Ovary (tissue), 9 donors: ENCODE results near the gene DUSP12. TPM values are rescaled to one million over a fixed set of nuclear protein-coding genes. Genes with fewer than 3 reads are reported as not detected.
A peak's percentile ranks its signal among the peaks of the same experiment; 100 is the strongest.

Experiments
- DNase-seq, 5 donors: peaks; one replicate each; pipeline ENCODE4 v3.0.0-alpha.2; 2019 to 2020
- H3K27ac ChIP-seq, 2 donors: fragments of 200-600 bp; one replicate each; pipeline versions ENCODE4 v1.5.1 to v1.8.0; 2019 to 2022
- H3K27me3 ChIP-seq: fragments of 200-600 bp; one replicate; pipeline ENCODE4 v1.8.0; 2022
- H3K36me3 ChIP-seq: fragments of 200-600 bp; sonication (generic); one replicate; pipeline ENCODE4 v1.5.1; 2019
- H3K4me1 ChIP-seq: one replicate; pipeline ENCODE4 v1.8.1; 2013; ENCODE audit warnings: mild to moderate bottlenecking, moderate library complexity; ENCODE audit not compliant: insufficient read depth
- H3K4me3 ChIP-seq: fragments of 200-600 bp; sonication (generic); one replicate; pipeline ENCODE4 v1.5.1; 2017
- H3K9me3 ChIP-seq, 2 donors: fragments of 200-600 bp in 1 of 2; sonication (generic) in 1 of 2; one replicate each; pipeline versions ENCODE4 v1.5.1 to v1.8.1; 2013 to 2019; ENCODE audit warnings: mild to moderate bottlenecking in 1 of 2, moderate library complexity in 1 of 2
- EP300 ChIP-seq: sonication (generic); formaldehyde crosslinking; IDR thresholded peaks from one replicate; pipeline ENCODE4 v1.6.1; 2017; ENCODE audit warnings: antibody characterized with exemption
- POLR2A ChIP-seq: fragments of 450-650 bp; IDR thresholded peaks from one replicate; pipeline ENCODE4 v1.6.1; 2017; ENCODE audit warnings: antibody characterized with exemption, mild to moderate bottlenecking, moderate library complexity
- WGBS, 3 donors: extraction: QIAGEN DNeasy Blood & Tissue Kit in 1 of 3; methylation state at CpG; one replicate each; pipeline versions ENCODE4 v1.1.5 to v1.1.7; 2013 to 2017; 5-methylcytosine and 5-hydroxymethylcytosine counted together
- intact Hi-C, 4 donors: fragments of 100-400 bp; cut with DNase I; formaldehyde crosslinking; loops; one replicate each; pipeline versions ENCODE4 v1.11.0 to v1.15.1; 2022 to 2023
- polyA plus RNA-seq, 2 donors: library from polyadenylated mRNA; stranded (reverse); fragments of 200-250 nt in 1 of 2; fragments of 350-450 nt in 1 of 2; fragmentation: Illumina TruSeq in 1 of 2; extraction: RNeasy Lipid Tissue Mini Kit (QIAGEN cat#74804) in 1 of 2; gene quantifications; one replicate each; pipeline ENCODE4 v1.2.3, GENCODE V29; 2013 to 2014
- total RNA-seq, 7 donors: library from RNA; depleted of rRNA in 2 of 7; stranded (reverse); fragments of >200 nt in 2 of 7; fragmentation: NEBNext Ultra II Directional in 3 of 7; extraction: Animal tissue kit (Norgen Biotek cat#: 25700) in 3 of 7; gene quantifications; one replicate each; pipeline versions ENCODE4 v1.1.0 to v1.2.4, GENCODE V29; 2016 to 2023
- TF ChIP-seq, protein P1 (sequence below), 3 donors: fragments of 450-650 bp in 2 of 3; fragments of 200-600 bp in 1 of 3; IDR thresholded peaks; one replicate each; pipeline versions ENCODE4 v1.5.1 to v1.8.0; 2016 to 2022; ENCODE audit warnings: antibody characterized with exemption in 3 of 3, mild to moderate bottlenecking in 1 of 3
- donor health status: DM: no; HTN: no; CAD: no; lungs with moderate emphysema.
- donor health status: DM: no; HTN: no; CAD: no.
- donor health status: Bipolar disorder and iron deficiency.
- donor health status: DM: yes; HTN: yes; CAD: no.
- donor health status: DM: no; HTN: no; CAD: no.
- donor health status: DM: yes; HTN: yes; CAD: no.

Gene DUSP12
- total and polyA plus RNA-seq, 9 donors: 15.0 to 28.9 (median 19.8) TPM

DNA sequence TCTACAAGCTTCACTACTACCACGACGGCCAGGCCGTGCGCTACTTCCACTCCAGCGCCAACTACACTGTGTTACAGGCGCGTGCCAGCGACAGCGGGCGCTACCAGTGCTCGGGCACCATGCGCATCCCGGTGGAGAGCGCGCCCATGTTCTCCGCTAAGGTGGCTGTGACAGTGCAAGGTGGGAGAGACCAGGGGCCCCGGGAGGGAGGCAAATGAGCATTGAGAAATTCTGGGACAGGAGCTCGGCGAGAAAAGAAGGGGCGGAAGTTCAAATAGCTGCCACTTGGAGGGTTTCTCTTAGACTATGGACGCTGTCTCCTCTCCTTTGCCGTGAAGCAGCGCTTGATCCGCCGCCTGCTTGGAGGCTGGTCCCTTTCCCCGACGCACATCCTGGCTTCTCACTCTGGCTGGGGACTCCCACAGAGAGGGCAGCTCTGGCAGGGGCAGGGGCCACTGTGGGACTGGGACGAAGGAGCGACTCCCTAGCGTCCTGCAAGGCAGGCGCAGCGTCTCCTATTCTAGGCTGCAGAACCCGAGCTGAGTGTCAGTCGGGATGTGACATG is 23.6 kb upstream of the DUSP12 start:
- Histone ChIP-seq H3K4me1 (peaks cover 3% of the 10 kb centered on the region), H3K27me3 (no peaks in the 10 kb centered on the region), H3K27ac (peak overlapping the region; percentile 65 to 97), H3K9me3 (no peaks in the 10 kb centered on the region), H3K4me3 (peak overlapping the region; percentile 74), H3K36me3 (no peaks in the 10 kb centered on the region)
- intact Hi-C loops: no loop called here
- peak; percentile 44 to 60 (median 51) for DNase-seq
- 0 to 3% (median 1%) methylated on average over 34 of the region's 34 CpGs for WGBS, 3 donors
- TF ChIP-seq, protein P1, sequence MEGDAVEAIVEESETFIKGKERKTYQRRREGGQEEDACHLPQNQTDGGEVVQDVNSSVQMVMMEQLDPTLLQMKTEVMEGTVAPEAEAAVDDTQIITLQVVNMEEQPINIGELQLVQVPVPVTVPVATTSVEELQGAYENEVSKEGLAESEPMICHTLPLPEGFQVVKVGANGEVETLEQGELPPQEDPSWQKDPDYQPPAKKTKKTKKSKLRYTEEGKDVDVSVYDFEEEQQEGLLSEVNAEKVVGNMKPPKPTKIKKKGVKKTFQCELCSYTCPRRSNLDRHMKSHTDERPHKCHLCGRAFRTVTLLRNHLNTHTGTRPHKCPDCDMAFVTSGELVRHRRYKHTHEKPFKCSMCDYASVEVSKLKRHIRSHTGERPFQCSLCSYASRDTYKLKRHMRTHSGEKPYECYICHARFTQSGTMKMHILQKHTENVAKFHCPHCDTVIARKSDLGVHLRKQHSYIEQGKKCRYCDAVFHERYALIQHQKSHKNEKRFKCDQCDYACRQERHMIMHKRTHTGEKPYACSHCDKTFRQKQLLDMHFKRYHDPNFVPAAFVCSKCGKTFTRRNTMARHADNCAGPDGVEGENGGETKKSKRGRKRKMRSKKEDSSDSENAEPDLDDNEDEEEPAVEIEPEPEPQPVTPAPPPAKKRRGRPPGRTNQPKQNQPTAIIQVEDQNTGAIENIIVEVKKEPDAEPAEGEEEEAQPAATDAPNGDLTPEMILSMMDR (IDR thresholded peaks at IDR 0.05): peak in 1 of 3 donors; percentile 55
- TF ChIP-seq POLR2A: no peak

DNA sequence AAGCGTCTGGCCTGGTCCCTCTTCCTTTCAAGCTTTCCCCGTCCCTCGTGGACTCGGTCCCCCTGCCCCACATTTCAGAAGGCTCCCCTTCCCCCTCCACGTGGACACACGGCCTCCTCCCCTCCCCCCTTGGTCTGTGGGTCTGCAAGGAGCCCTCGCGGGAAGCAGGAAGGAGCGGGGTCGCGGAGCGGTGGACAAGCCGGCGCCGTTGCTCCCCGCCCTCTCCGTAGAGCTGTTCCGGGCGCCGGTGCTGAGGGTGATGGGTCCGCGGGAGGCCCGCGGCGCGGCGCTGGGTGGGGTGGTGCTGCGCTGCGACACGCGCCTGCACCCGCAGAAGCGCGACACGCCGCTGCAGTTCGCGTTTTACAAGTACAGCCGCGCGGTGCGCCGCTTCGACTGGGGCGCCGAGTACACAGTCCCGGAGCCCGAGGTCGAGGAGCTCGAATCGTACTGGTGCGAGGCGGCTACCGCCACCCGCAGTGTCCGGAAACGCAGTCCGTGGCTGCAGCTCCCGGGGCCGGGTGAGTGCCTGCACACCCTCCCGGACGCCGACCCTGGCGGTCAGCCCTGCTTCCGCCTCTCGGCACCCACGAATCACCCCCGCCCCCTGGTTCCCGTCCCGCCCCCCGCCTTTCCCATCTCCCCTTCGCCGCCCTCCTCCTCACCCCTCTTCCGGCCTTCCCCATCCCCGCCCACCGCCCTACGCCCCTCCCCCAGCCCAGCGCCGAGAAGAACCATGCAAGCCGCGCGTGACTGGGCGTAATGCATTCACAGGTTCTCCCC is 22.9 kb upstream of the DUSP12 start:
- intact Hi-C loops: no loop called here
- no peaks in the 10 kb centered on the region for H3K27me3 ChIP-seq
- DNase-seq: peak; percentile 85 to 93 (median 91)
- WGBS, 3 donors: 1% methylated on average over 75 to 83 of the region's 83 CpGs
- no peaks in the 10 kb centered on the region for H3K9me3 ChIP-seq
- no peaks in the 10 kb centered on the region for H3K36me3 ChIP-seq
- H3K4me1 ChIP-seq: peaks cover 3% of the 10 kb centered on the region
- peak overlapping the region; percentile 74 for H3K4me3 ChIP-seq
- peak overlapping the region; percentile 65 to 97 for H3K27ac ChIP-seq
- TF ChIP-seq POLR2A (peak; percentile 20), EP300 (no peak)
- TF ChIP-seq, protein P1 (IDR thresholded peaks at IDR 0.05): peak in 1 of 3 donors; percentile 11

DNA sequence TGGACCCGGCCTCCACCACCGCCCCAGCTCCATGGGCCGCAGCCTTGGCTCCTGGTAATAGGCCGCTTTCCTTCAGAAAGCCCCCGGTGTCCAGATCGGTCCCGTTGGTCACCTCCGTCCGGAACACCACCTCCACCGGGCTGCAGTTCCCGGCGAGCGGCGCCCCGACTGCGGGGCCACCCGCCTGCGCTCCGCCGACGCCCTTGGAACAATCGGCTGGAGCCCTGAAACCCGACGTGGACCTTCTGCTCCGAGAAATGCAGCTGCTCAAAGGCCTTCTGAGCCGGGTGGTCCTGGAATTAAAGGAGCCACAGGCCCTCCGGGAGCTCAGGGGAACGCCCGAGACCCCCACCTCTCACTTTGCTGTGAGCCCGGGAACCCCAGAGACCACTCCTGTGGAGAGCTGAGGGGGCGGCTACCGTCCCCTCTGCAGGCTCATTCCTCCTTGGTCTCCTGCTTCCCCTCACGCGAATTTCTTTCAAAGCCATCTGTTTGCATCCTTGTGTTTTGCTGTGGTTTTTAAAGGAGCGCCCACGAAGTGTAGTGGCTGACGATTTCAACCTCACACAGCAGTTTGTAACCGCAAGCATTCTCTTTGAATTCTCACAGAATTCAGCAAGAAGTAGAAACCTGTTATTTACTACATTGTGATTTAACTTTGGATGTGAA is 22.2 kb upstream of the DUSP12 start:
- Histone ChIP-seq H3K36me3 (no peaks in the 10 kb centered on the region), H3K27me3 (no peaks in the 10 kb centered on the region), H3K4me3 (peak overlapping the region; percentile 74), H3K9me3 (no peaks in the 10 kb centered on the region), H3K4me1 (peaks cover 3% of the 10 kb centered on the region), H3K27ac (peak overlapping the region; percentile 65 to 97)
- no peak for DNase-seq
- TF ChIP-seq, protein P1 (IDR thresholded peaks at IDR 0.05): no peak
- TF ChIP-seq EP300: no peak
- TF ChIP-seq POLR2A: peak; percentile 32
- WGBS, 3 donors: 1 to 6% (median 2%) methylated on average over 22 to 38 of the region's 38 CpGs
- intact Hi-C loops: no loop called here

DNA sequence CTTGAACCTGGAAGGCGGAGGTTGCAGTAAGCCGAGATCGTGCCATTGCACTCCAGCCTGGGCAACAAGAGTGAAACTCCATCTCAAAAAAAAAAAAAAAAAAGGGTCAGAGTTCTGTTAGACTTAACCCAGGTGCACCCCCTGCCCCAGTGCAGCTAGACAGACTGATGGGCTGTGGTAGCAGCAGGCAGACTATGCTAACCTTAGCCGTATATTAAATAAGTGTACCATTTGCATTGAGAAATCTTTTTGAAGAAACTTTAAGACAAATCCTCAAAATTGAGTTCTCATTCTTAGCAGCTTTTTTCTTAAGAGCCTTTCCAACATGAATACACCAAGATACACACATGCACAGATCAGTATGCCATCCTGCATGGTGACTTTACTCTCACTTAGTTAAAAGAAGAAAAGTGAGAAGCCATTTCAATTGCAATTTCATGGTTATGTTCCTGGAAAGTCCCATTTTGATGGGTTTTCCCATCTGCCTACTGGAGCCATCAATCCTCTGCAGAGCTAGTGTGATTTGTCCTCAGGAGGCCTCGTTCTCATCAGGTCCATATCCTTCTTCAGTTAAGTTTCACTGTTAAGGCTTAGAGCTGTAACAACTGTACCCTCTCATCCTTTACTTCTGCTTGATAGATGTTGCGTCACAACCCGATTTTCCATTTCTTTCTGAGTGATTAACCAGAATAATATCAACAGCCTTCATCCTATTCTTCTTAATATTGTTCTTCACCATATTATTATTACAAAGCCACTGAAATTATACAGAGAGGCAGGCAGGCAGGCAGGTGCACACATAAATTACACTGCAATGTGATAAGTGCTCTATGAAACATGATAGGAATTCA is 21.0 kb upstream of the DUSP12 start:
- TF ChIP-seq, protein P1 (IDR thresholded peaks at IDR 0.05): no peak
- TF ChIP-seq EP300 (no peak), POLR2A (no peak)
- Histone ChIP-seq H3K36me3 (no peaks in the 10 kb centered on the region), H3K4me3 (no peak overlapping the region), H3K27ac (no peak overlapping the region), H3K9me3 (no peaks in the 10 kb centered on the region), H3K4me1 (peaks cover 3% of the 10 kb centered on the region), H3K27me3 (no peaks in the 10 kb centered on the region)
- intact Hi-C loops: no loop called here
- DNase-seq: no peak
- WGBS, 3 donors: 80 to 89% (median 82%) methylated on average over 5 to 7 of the region's 7 CpGs
